K562 (cell line): Measurements from ENCODE around the gene SCRN2. TPM values are rescaled to one million over a fixed set of nuclear protein-coding genes. Genes with fewer than 3 reads are reported as not detected.

ENCODE experiments used
- FOXP1 ChIP-seq: sonication (generic); formaldehyde crosslinking; IDR thresholded peaks from 2 replicates; pipeline ENCODE4 v1.8.0; 2022; ENCODE audit warnings: mild to moderate bottlenecking, missing genetic modification reagents
- GATA2 ChIP-seq: sonication (generic); formaldehyde crosslinking; IDR thresholded peaks from 2 replicates; pipeline ENCODE4 v1.4.0; 2020; ENCODE audit warnings: mild to moderate bottlenecking, missing genetic modification reagents
- MYBL2 ChIP-seq, 2 experiments: fragments of 450-650 bp in 1 of 2; sonication (generic) in 1 of 2; formaldehyde crosslinking in 1 of 2; IDR thresholded peaks; 2 replicates each; pipeline versions ENCODE4 v1.6.1 to v1.8.1; 2017 to 2022; ENCODE audit warnings: borderline replicate concordance in 1 of 2, inconsistent platforms in 1 of 2, low read depth in 1 of 2, mild to moderate bottlenecking in 1 of 2, missing genetic modification reagents in 1 of 2, moderate library complexity in 1 of 2
- SAP30 ChIP-seq: fragments of 200-600 bp; sonication (generic); IDR thresholded peaks from 2 replicates; pipeline ENCODE4 v1.6.1; 2012; ENCODE audit warnings: borderline replicate concordance, low read depth, mild to moderate bottlenecking, moderate library complexity, low read length, control low read depth, inconsistent platforms; ENCODE audit not compliant: insufficient read depth, poor library complexity, severe bottlenecking
- polyA plus RNA-seq, 8 experiments: library from polyadenylated mRNA; depleted of rRNA in 4 of 8; stranded (reverse) in 5 of 8; unstranded in 3 of 8; fragments of >200 nt; fragmentation: Nextera tagmentation in 2 of 8; fragmentation: Illumina TruSeq in 1 of 8; extraction: Ambion mirVana in 2 of 8; extraction: Trizol in 1 of 8; gene quantifications; 2 replicates each; pipeline versions ENCODE4 v1.2.1 to v1.2.3, GENCODE V29; 2011 to 2014; ENCODE audit warnings: inconsistent platforms in 1 of 8, missing spikeins in 1 of 8
- total RNA-seq, 7 experiments: library from RNA; depleted of rRNA in 6 of 7; stranded (reverse); fragments of >200 nt in 6 of 7; fragmentation: Illumina TruSeq in 2 of 7; extraction: Trizol in 2 of 7; gene quantifications; 2 replicates each; pipeline versions ENCODE4 v1.2.1 to v1.2.3, GENCODE V29; 2011 to 2021; ENCODE audit warnings: low replicate concordance in 1 of 7
- TF ChIP-seq, protein P1 (sequence below): fragments of 450-650 bp; IDR thresholded peaks from 2 replicates; pipeline ENCODE4 v1.6.1; 2017; ENCODE audit warnings: antibody characterized with exemption
- TF ChIP-seq, protein P2 (sequence below): sonication (generic); formaldehyde crosslinking; IDR thresholded peaks from 2 replicates; pipeline ENCODE4 v1.8.1; 2023; ENCODE audit warnings: mild to moderate bottlenecking, missing genetic modification reagents
- TF ChIP-seq, protein P3 (sequence below): fragments of 250-450 bp; sonication (Bioruptor Pico); IDR thresholded peaks from 2 replicates; pipeline ENCODE4 v1.8.0; 2022; ENCODE audit warnings: moderate library complexity, mild to moderate bottlenecking, inconsistent platforms

The SCRN2 gene
- total and polyA plus RNA-seq, 9 of the 15 experiments (the other 6 are each of a cell fraction or from before 2014, with no cell fraction given) = 0.25 to 32.9 (median 13.6) TPM

DNA sequence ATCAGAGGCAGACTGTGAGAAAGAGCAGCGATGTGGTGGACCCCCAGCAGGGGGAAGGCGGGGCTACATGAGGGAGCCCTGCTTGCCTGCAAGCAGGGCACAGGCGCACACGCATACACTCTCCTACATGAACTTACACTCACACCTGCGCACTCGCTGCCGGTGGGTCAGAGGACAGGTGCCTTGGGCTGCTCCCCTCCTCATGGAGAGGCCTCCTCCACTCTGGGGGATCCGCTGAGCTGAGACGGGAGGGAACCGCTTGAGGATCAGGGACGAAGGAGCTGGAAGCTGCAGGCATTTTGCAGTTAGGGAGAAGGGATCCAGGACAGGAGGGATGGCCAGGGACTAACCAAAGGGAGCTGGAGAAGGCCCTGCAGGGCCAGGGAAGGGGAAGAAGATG lies 33.7 kb downstream of the SCRN2 start (continued):
- TF ChIP-seq, protein P1, sequence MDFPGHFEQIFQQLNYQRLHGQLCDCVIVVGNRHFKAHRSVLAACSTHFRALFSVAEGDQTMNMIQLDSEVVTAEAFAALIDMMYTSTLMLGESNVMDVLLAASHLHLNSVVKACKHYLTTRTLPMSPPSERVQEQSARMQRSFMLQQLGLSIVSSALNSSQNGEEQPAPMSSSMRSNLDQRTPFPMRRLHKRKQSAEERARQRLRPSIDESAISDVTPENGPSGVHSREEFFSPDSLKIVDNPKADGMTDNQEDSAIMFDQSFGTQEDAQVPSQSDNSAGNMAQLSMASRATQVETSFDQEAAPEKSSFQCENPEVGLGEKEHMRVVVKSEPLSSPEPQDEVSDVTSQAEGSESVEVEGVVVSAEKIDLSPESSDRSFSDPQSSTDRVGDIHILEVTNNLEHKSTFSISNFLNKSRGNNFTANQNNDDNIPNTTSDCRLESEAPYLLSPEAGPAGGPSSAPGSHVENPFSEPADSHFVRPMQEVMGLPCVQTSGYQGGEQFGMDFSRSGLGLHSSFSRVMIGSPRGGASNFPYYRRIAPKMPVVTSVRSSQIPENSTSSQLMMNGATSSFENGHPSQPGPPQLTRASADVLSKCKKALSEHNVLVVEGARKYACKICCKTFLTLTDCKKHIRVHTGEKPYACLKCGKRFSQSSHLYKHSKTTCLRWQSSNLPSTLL = no peak
- TF ChIP-seq, protein P2, sequence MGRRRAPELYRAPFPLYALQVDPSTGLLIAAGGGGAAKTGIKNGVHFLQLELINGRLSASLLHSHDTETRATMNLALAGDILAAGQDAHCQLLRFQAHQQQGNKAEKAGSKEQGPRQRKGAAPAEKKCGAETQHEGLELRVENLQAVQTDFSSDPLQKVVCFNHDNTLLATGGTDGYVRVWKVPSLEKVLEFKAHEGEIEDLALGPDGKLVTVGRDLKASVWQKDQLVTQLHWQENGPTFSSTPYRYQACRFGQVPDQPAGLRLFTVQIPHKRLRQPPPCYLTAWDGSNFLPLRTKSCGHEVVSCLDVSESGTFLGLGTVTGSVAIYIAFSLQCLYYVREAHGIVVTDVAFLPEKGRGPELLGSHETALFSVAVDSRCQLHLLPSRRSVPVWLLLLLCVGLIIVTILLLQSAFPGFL (CRISPR knock-in tag) = no peak
- TF ChIP-seq GATA2 (CRISPR knock-in tag) (no peak), MYBL2 (IDR thresholded peaks at IDR 0.05; ENCODE audit: low read depth) (no peak), MYBL2 (CRISPR knock-in tag; IDR thresholded peaks at IDR 0.05; ENCODE audit: borderline replicate concordance) (no peak), FOXP1 (no peak), SAP30 (no peak)
- TF ChIP-seq, protein P3, sequence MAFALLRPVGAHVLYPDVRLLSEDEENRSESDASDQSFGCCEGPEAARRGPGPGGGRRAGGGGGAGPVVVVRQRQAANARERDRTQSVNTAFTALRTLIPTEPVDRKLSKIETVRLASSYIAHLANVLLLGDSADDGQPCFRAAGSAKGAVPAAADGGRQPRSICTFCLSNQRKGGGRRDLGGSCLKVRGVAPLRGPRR (CRISPR knock-in tag) = no peak
